Activated CD4-positive, alpha-beta T cell treated with anti-CD3 and anti-CD28 coated beads for 4 hours (primary cell): Measurements from ENCODE around the gene MAST1.
"Not testable (repeated sequence)": the region's sequence is repeated elsewhere in the genome, so short reads cannot be mapped to it uniquely, and the experiment has no call there.

Experiments used
- DNase-seq, 2 donors: peaks; one replicate each; pipeline ENCODE4 v3.0.0-alpha.2; 2020

The MAST1 gene

DNA sequence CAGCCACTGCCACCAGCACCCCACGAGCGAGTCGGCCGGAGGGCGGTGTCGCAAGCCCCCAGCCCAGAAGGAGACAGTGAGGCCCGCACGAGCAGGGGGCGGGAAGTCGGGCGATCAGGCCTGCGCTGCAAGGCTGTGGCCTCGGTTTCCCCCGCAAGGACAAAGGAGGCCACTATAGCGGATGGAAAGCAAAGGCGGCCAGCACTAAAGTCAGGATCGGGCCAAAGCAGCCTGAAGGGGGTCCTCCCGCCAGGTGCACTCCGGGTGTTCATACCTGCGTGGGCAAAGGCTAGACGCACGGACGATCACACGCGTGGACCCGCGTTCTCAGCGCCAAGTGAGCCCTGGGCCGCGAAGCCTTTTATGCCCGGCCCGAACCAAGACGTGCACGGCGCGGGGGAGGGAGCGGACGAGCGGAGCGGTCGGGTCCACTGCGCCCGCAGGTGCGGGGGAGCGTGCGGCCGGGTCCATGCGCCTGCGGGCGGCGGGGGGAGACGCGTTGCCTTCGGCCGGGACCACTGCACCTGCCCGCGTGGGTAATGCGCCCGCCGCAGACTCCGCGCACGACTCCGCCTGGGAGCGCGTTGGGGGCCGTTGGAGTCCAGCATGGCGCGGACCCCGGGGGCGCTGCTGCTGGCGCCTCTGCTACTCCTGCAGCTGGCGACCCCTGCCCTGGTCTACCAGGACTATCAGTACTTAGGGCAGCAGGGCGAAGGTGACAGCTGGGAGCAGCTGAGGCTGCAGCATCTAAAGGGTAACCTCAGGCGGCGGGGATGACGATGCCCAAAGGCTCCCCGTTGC, 36.6 kb upstream of the MAST1 start, which contains the start of the genes PRDX2 and THSD8:
Gene PRDX2 (minus strand): TSS at position 335 of the 801 bp plus-strand sequence. CDS start 539 bp downstream, outside the sequence.
Gene THSD8 (plus strand): TSS at position 604 of the 801 bp plus-strand sequence. CDS start 3 bp downstream, at position 607.
- peak; percentile 60 to 74 for DNase-seq

DNA sequence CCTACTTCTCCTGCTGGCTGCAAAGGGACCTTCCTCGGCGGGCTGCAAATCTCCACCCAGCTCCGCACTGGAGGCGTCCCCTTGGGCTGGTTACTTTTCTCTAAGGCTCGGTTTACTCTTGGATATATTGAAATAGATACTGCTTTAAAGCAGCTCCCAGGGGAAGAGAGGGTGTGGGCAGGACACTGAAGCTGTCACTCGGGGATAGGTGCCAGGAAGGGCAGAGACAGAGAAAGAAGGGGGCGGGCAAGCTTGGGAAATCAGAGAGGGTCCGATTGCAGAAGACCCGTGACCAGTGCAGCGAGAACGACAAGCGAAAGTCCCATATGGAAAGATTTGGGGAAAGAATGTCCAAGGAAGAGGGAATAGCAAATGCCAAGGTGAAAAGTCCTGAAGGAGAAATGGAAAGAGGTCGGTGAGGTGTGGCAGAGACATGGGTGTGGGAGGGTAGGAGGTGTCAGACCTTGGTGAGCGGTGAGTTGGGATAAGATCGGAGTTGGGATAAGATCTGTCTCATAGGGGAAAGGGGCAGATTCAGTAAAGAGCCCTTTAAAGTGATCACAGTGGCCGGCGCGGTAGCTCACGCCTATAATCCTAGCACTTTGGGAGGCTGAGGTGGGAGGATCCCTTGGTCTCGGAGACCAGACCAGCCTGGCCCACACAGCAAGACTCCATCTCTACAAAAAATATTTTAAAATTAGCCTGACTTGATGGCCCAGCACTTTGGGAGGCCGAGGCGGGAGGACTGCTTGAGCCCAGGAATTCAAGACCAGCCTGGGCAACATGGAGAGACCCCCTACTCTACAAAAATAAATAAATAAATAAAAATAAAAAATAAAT, 35.8 kb upstream of the MAST1 start:
- no peak for DNase-seq

DNA sequence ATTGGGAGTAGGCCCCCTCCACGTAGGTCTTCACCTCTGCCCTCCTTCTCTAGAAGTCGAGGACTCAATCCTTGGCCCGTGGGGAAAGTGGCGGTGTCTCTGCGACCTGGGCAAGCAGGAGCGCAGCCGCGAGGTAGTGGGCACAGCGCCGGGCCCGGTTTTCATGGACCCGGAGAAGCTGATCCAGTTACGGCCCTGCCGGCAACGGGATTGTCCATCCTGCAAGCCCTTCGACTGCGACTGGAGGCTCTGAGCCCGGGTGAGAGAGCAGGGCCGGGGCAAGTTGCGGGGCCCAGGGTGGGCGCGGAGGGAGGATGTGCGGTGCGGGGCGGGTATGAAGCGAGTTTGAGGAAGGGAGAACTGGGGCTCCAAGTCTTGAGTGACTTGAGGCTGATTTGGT, 34.3 kb upstream of the MAST1 start:
- DNase-seq, result no peak

DNA sequence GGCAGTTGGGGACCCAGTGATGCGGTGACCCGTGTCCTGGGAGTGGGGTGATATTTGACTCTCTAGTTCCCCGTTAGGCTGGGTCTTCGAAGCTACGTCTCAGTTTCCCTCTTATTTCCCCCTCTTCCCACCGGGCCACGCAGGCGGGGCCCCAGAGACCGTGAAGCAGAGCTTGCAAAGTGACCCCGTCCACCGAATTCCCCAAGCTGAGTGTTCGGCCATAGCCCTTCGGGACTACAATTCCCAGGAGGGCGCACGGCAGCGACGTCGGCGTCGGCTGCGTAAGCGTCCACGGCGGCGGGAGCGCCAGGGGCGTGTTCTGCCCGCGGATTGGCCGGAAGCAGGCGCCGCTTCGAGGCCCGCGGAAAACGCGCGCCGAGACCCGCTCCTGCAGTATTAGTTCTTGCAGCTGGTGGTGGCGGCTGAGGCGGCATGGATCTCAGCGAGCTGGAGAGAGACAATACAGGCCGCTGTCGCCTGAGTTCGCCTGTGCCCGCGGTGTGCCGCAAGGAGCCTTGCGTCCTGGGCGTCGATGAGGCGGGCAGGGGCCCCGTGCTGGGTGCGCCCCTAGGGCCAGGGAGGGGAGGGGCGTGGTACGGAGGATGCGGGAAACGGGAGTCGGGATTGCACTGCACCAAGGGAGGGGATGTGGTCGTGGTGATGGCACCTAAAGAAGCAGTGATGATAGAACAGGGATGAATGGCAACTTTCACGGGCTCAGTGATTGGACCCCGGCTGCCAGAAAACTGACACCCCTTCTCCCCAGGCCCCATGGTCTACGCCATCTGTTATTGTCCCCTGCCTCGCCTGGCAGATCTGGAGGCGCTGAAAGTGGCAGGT, 31.9 kb upstream of the MAST1 start, which contains the start of gene RNASEH2A:
Gene RNASEH2A (plus strand): TSS at position 343 of the 840 bp plus-strand sequence. CDS start 90 bp downstream, at position 433.
- peak; percentile 81 to 85 for DNase-seq

DNA sequence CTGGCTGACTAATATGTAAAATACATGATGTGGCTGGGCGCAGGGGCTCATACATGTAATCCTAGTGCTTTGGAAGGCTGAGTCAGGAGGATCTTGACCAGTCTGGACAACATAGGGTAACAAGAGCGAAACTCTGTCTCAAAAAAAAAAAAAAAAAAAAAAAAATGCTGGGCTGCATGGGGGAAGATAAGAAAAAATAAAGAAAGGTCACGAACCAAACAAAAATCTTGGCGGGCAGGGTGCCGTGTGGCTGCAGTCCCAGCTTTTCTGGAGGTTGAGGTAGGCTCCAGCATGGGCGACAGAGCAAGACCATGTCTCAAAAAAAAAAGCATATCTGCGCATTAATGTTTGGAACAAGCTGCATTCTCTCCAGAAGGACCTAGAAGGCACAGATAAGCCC, 23.2 kb upstream of the MAST1 start:
- DNase-seq, result no peak

DNA sequence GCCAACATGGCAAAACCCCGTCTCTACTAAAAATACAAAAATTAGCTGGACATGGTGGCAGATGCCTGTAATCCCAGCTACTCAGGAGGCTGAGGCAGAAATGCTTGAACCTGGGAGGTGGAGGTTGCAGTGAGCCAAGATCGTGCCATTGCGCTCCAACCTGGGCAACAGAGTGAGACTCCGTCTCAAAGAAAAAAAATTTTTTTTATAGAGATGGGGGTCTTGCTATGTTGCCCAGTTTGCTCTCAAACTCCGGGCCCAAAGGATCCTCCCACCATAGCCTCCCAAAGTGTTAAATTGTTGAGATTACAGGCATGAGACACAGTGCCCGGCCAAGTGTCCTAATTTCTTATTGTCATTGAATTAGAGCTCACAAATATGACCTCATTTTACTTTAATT, 21.1 kb upstream of the MAST1 start:
- DNase-seq, result not testable (repeated sequence)

DNA sequence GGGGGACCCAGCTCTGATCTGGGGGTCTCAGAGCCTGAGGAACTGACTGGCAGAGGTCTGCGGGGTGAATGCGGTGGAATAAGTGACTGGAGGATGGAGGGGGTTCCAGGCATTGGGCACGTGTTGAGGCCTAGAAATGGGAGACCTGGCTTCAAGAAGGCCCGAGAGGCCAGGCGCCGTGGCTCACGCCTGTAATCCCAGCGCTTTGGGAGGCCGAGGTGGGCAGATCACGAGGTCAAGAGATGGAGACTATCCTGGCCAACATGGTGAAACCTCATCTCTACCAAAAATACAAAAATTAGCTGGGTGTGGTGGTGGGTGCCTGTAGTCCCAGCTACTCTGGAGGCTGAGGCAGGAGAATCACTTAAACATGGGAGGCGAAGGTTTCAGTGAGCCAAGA, 20.5 kb upstream of the MAST1 start:
- DNase-seq, result not testable (repeated sequence)

DNA sequence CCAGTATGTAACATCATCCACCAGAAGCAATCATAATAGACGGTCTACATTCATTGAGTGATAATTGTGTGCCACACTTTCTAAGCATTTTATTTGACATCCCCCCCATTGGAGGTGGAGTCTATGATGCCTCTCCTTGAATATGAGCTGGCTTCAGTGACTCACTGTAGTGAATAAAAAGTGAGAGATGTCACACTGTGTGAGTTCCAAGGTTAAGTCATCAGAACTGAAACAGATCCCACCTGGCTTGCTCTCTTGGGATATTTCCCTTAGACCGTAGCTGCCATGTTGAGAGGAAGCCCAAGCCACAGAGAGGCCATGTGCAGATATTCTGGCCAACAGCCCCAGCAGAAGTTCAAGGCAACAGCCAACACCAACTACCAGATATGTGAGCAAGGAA, 16.6 kb upstream of the MAST1 start:
- no peak for DNase-seq

DNA sequence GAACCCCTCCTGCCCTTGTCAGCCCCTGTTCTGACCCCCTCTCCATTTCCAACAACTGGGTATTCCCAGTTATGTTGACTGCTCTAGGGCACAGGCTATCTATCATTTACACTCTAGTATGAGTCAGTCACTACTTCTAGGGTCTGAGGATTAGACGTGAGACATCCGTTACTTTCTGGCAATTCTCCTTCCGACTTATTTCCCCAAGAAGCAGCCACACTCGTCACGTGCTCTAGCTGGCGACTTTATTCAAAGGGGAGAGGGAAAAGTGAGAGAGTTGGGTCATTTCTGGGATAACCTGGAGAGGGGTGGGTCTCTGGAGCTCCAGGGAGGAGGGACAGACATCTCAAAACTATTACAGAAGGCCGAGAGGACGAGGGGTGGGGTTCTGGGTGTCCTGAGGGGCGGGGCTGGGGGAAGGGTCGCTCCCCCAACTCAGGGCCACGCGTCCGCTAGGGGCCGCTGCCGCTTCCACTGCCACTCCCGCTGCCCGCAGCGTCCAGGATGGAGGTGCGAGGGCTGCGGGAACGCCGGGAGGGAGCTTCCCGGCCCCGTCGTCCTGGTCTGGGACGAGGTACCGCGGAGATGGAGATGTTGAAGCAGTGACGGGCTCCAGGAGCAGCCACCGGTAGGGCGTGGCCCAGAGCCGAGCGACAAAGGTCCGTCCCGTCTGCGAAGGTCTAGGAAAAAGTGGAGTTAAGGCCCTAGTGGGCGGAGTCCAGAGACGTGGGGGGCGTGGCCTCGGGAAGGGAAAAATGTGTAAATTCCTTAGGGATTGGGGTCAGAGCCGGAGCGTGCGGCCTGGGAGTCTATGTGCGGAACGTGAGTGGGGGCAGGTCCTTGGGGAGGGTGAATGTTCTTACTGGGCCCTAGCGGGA, 12.8 kb upstream of the MAST1 start:
- no peak for DNase-seq

DNA sequence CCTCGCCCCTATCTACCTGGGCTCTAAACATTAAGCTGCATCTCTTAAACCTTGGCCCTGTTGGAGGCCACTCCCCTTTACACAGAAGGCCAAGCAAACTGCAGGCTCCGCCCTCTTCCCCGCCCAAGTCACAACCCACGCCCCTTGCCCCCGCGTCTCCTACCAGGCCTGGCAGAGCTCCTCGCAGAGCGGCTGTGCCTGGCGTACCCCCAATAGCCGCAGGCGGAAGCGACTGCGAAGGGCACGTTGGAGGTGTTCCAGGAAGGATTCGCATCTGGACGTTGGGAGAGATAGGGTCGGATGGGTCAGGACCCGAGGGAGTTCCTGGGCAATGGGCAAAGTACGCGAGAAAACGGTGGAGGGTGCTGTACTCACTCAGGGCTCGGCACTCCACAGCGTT, 9.8 kb upstream of the MAST1 start:
- DNase-seq, result no peak

DNA sequence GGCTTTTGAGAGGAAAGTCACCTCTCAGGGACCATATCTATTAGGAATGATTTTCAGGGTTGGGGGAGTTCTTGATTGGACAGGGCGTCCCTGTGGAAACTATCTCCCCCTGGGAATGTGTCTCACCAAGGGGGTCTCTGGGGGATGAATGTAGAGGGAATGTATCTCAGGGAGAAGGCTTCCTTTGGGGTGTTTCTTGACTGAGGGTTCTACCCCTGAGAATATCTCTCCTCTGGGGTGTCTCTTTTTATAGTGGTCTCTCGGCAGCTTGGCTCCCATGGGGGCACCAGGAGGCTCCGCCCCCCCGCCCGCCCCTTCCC, 4.9 kb upstream of the MAST1 start:
- DNase-seq, result no peak

DNA sequence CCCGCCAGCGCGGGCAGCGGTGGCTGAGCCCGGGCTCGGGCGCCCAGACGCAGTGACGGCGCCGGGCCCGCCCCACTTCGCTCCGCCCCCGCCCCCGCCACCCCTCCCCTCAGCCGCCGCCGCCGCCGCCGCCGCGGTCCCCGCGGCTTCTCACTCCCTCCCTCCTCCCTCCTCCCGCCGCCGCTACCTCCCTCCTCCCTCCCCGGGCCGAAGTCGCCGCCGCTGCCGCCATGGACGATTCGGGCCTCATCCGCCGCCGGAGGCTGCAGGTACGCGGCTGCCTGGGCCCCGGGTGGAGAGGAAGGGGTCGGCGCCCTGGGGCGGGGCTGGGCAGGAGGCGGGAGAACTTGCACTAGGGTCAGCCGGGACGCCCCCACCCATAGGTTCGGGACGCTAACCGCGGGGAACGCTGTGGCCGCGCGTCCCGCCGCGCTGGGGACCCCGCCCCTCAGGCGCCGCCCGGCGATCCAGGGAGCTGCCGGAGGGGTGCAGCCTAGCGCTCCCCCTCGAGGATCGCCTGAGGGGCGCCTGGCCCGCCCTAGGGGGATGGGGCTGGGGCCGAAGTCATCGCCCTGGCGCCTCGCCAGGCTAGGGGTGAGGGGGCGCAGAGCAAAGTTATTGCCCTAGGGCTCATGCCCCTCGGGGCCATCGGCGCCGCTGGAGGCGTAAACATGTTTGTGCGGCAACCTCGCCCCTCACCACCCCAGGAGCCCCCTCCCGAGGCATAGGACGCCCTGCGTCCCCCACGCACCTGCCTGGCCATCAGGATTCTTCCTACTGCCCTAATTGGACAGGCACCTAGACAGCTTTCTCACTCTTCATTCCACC, 4.4 kb upstream of the MAST1 start:
- DNase-seq, result peak; percentile 28 to 46

DNA sequence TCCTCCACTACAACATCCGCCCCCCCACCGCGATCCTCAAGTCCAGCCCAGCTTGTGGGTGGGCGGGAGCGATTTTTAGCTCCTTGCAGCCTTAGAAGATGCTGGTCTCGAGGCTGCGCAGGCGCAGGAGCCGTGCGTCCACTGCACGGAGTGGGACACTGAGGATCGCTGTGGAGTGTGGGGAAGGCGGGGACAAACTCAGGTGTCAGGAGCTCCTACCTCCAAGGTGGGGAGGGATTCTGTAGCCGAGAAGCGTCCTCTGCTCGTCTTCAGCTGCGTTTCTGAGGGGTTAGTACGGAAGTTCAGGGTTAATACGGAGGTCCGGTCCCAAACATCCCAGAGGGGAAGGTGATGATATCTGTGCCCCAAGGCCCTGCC, 3.8 kb upstream of the MAST1 start, which contains the start of gene RTBDN:
Gene RTBDN (minus strand): TSS at position 14 of the 378 bp plus-strand sequence. CDS start 4,600 bp downstream, outside the sequence.
- no peak for DNase-seq

DNA sequence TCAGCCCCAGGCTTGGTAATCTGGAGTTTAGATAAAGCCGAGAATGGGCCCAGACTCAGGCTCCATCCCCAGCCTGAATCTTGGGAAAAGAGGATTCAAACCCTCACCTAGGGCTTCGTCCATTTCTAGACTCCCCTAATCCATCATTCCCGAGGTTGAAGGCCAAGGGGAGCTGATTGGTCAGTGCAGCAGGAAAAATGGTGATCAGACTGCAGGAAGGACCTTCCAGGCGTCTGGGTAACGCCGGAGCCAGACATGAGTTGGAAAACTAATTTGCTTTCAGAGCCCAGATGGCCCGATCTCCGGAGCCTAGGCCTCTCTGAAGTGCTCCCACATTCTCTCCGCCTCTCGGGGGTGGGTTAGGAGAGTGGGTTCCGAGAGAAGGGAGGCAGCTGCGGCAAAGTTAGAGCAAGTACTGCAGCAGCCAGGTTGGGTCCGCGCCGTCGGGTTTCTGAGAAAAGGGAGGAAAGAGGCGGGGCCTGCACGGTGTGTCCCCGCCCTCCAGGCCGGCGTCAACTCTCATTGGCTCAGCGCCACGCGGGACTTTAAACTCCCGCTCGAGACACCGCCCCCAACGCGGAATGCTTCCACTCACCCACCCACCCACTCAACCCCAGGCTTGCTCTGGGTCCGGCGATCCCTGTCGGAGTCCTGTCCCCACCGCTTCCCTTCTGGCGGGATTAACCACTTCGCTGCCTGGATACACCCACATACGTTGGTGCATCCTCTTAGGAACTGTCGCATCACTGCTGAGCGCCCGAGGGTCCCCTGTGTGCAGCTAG, 3.1 kb upstream of the MAST1 start:
- DNase-seq, result no peak

DNA sequence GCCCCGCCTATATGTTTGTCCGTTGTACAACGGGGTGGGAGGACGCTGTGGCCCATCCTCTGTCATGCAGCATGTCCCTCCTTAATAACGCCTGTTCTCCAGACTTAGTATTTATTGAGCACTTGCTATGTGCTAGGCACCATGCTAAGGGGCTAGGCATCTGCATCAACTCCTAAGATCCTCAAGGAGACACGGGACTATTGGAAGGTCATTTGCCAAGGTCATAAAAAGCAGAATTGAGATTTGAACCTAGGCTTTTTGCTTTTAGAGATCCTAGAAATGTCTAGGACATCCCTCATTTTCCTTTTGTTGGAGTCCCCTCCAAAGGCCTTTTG, 1.8 kb upstream of the MAST1 start:
- DNase-seq, result no peak

DNA sequence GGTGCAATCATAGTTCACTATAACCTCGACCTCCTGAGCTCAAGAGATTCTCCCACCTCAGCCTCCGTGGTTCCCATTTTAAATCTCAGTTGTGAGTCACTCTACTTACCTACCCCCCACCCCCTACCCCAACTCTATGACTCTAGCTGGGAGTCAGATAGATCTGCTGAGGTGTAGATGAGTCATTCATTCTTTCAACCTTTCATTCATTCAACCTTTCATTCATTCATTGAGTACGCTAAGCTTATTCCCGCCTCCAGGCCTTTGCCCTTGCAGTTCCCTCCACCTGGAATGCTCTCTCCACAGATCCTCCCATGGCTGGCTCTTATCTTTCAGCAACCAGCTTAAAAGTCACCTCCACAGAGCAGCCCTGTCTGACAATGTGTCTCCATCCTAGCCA, 1.1 kb upstream of the MAST1 start:
- DNase-seq, result no peak

DNA sequence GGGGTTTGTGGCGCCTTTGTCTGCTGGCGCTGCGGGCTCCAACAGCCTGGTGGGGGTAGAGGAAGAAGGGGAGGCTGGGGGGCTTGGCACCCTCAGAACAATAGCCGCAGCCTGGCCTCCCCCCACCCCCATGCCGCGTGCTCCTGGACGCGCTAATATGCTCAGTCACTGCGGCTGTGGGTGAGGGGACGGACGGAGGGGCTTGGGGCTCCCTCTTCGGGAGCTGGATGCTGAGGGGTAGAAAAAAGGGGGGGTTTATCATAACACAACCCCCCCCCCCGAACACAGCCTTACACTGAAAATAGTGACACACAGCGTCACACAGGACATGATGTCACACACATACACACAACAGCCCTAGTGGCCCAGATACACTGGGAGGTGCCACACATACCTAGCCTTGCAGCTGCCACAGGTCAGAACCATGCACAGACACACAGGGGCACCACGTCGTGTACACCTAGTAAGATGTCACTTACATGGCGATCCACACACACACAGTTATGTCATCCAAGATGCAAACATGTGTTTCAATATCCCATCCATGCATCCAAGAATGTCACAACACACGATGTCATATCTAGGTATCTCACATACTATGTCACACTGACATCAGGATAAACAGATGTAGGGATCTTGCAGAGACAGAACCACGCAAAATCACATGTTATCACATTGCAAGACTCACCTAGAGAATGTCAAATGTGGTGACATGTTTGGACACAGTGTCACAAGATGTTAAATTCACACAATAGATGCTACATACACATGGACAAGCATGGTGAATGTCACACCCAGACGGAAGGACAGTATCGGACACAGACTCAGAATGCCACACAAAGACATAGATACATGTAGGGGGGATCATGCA, 806 bp downstream of the MAST1 start:
- no peak for DNase-seq

DNA sequence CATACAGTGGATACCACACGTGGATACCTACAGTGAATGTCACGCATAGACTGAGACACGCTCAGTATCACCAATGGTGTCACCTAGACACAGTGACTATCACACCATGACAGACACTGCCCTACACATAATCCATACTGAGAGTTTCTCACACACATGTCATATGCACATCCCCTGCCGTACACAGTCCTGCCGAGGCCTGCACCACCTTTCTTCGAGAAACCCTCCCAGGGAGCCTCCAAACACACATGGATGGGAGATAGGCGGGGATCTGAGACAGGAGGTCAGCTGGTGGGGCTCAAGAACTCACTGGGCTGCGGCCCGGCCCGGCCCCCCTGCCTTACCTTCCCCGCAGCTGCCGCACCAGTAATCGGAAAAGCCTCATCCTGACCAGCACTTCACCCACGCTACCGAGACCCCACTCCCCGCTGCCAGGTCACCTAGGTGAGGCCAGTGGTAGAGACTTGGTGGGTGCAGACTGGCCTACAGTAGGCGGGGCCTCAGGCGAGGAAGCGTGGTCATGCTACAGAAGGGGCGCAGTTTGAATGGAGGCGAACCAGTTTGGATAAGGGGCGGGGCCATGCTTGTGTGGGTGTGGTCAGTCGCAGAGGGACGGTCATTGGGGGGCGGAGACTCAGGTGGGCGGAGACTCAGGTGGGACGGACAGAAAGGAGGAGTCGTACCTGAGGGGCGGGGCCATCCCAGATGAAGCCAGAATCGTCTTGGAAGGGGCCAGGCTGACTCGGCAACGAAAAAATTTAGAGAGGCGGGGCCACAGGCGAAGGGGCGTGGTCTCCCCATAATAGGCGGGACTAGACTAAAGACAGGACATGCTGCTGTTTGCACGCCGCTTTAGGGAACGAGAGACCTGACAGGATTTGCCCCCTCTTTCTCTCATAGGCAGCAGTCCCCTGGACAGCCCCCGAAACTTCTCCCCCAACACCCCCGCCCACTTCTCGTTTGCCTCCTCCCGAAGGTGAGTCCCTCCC, 2.1 kb downstream of the MAST1 start:
- DNase-seq, result no peak
